GM19099 (cell line): ENCODE measurements around the gene CHID1.

Experiments used
- POLR2A ChIP-seq: IDR thresholded peaks from 3 replicates; pipeline ENCODE4 v1.6.1; 2011; ENCODE audit warnings: low read depth; ENCODE audit not compliant: insufficient read length; ENCODE audit errors: extremely low read depth

The CHID1 gene

GRCh38 chr11:942823-943222, 32.2 kb upstream of the CHID1 start:
- TF ChIP-seq POLR2A = no peak

- no peak for TF ChIP-seq POLR2A
Measured at GRCh38 chr11:940496-941135, 30.0 kb upstream of the CHID1 start.

- TF ChIP-seq POLR2A = no peak
Measured at GRCh38 chr11:937841-938261, 27.2 kb upstream of the CHID1 start.

GRCh38 chr11:936199-936598, 25.6 kb upstream of the CHID1 start:
- no peak for TF ChIP-seq POLR2A

- TF ChIP-seq POLR2A = no peak
Measured at GRCh38 chr11:934527-934926, 23.9 kb upstream of the CHID1 start.

- no peak for TF ChIP-seq POLR2A
Measured at GRCh38 chr11:933936-934335, 23.3 kb upstream of the CHID1 start.

GRCh38 chr11:933142-933851, 22.7 kb upstream of the CHID1 start:
- TF ChIP-seq POLR2A = no peak

- no peak for TF ChIP-seq POLR2A
Measured at GRCh38 chr11:932435-932834, 21.8 kb upstream of the CHID1 start.

GRCh38 chr11:931385-931784, 20.8 kb upstream of the CHID1 start:
- TF ChIP-seq POLR2A = no peak

- no peak for TF ChIP-seq POLR2A
Measured at GRCh38 chr11:929405-929804, 18.8 kb upstream of the CHID1 start.

GRCh38 chr11:928786-929185, 18.2 kb upstream of the CHID1 start:
- no peak for TF ChIP-seq POLR2A

- no peak for TF ChIP-seq POLR2A
Measured at GRCh38 chr11:927871-928270, 17.3 kb upstream of the CHID1 start.

GRCh38 chr11:926341-926916, 15.8 kb upstream of the CHID1 start:
- TF ChIP-seq POLR2A = no peak

GRCh38 chr11:925496-926301, 15.1 kb upstream of the CHID1 start, which contains the start of gene AP2A2:
TSS of gene AP2A2 (plus strand) at chr11:925870. CDS start at chr11:926022, 152 bp downstream.
- peak; percentile 72 for TF ChIP-seq POLR2A

- no peak for TF ChIP-seq POLR2A
Measured at GRCh38 chr11:925158-925495, 14.5 kb upstream of the CHID1 start.
